ENCODE data around the gene FLT3. TPM values are rescaled to one million over a fixed set of nuclear protein-coding genes. Genes with fewer than 3 reads are reported as not detected.

FLT3 gene
- total and polyA plus RNA-seq, 10 of the 15 experiments (the other 5 are each of a cell fraction or from before 2014, with no cell fraction given): 0.04 to 0.19 (median 0.11) TPM; not detected in 1

- TF ChIP-seq SPI1 (IDR thresholded peaks at IDR 0.05; ENCODE audit: borderline replicate concordance, insufficient read depth, low read depth, low read length) (no peak), SRF (IDR thresholded peaks at IDR 0.05; ENCODE audit: low read depth in 2 of 2, low read length in 2 of 2) (no peak), ATF7 (IDR thresholded peaks at IDR 0.05; ENCODE audit: low read depth) (no peak), BRCA1 (IDR thresholded peaks at IDR 0.05; ENCODE audit: low read depth, low read length) (no peak)
These were observed 134.4 kb downstream of the FLT3 start (continued) for GRCh38 chr13:27965740-27966640.

- Histone ChIP-seq H4K20me1 (ENCODE audit: control insufficient read depth, insufficient read depth) (no peaks in the 10 kb centered on the region), H3K9me3 (replicated peaks; ENCODE audit: control insufficient read depth, insufficient read depth, low read length) (no peaks in the 10 kb centered on the region), H3K4me1 (ENCODE audit: control insufficient read depth, insufficient read depth, low read length) (no peaks in the 10 kb centered on the region), H3K36me3 (ENCODE audit: control insufficient read depth in 2 of 2, insufficient read depth in 2 of 2, low read length in 1 of 2) (no peaks in the 10 kb centered on the region), H3K27me3 (replicated peaks in 1 of 2; ENCODE audit: control insufficient read depth in 2 of 2, insufficient read depth in 2 of 2, low read length in 1 of 2) (peaks cover 19 to 26% of the 10 kb centered on the region in 2 experiments), H3K27ac (ENCODE audit: control insufficient read depth, insufficient read depth) (no peak overlapping the region), H2AFZ (ENCODE audit: control insufficient read depth, low read depth, low read length) (no peak overlapping the region), H3K9ac (ENCODE audit: control insufficient read depth, insufficient read depth, low read length) (no peak overlapping the region), H3K4me2 (ENCODE audit: control insufficient read depth, insufficient read depth) (no peak overlapping the region), H3K79me2 (ENCODE audit: control insufficient read depth, insufficient read depth, low read length) (no peaks in the 10 kb centered on the region), H3K4me3 (no peak overlapping the region)
- BruUV-seq (replicated peaks): no TSS peak
- no peak for DNase-seq (ENCODE audit: low read depth, low spot score)
- ChIA-PET RAD21 (ENCODE audit: unreplicated experiment) (interaction anchor here (0.6 kb wide), 1 partner anchor 76 kb away, joined by 3 read pairs; no protein-coding TSS in a partner anchor), POLR2A (no interaction called here), SMC1A (ENCODE audit: uncharacterized antibody, unreplicated experiment) (interaction anchor here (1.5 kb wide), 1 partner anchor 11 kb away, joined by 4 read pairs; no protein-coding TSS in a partner anchor), CTCF (interaction anchor here (0.7 to 1.0 kb wide), 2 partner anchors 19 to 97 kb away, joined by 3 to 4 read pairs; no protein-coding TSS in a partner anchor)
- in situ Hi-C loops (cut with MboI): no loop called here
- WGBS (ENCODE audit: insufficient coverage, insufficient replicate concordance, low lambda C conversion rate, missing lambda C conversion rate): 13% methylated on average over 7 of the region's 7 CpGs
- intact Hi-C loops (cut with micrococcal nuclease; ENCODE audit: unreplicated experiment): no loop called here
- FAIRE-seq: no peak
- no peak for TF ChIP-seq SMAD1 (IDR thresholded peaks at IDR 0.05; ENCODE audit: low read depth, partially characterized antibody)
- TF ChIP-seq, protein P1, sequence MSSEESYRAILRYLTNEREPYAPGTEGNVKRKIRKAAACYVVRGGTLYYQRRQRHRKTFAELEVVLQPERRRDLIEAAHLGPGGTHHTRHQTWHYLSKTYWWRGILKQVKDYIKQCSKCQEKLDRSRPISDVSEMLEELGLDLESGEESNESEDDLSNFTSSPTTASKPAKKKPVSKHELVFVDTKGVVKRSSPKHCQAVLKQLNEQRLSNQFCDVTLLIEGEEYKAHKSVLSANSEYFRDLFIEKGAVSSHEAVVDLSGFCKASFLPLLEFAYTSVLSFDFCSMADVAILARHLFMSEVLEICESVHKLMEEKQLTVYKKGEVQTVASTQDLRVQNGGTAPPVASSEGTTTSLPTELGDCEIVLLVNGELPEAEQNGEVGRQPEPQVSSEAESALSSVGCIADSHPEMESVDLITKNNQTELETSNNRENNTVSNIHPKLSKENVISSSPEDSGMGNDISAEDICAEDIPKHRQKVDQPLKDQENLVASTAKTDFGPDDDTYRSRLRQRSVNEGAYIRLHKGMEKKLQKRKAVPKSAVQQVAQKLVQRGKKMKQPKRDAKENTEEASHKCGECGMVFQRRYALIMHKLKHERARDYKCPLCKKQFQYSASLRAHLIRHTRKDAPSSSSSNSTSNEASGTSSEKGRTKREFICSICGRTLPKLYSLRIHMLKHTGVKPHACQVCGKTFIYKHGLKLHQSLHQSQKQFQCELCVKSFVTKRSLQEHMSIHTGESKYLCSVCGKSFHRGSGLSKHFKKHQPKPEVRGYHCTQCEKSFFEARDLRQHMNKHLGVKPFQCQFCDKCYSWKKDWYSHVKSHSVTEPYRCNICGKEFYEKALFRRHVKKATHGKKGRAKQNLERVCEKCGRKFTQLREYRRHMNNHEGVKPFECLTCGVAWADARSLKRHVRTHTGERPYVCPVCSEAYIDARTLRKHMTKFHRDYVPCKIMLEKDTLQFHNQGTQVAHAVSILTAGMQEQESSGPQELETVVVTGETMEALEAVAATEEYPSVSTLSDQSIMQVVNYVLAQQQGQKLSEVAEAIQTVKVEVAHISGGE (CRISPR knock-in tag; IDR thresholded peaks at IDR 0.05): no peak
- no peak for ATAC-seq
These were observed 135.0 kb downstream of the FLT3 start for GRCh38 chr13:27965343-27965739.
